HG03439 (cell line): ENCODE measurements around the gene RALGDS.
"Not testable (repeated sequence)": the region's sequence is repeated elsewhere in the genome, so short reads cannot be mapped to it uniquely, and the experiment has no call there.

ENCODE experiments used
- ATAC-seq: cut with Tn5 transposase; IDR thresholded peaks from one replicate; pipeline ENCODE4 v1.9.1; 2021; ENCODE audit warnings: mild to moderate bottlenecking, moderate library complexity; ENCODE audit not compliant: unreplicated experiment

RALGDS gene

DNA sequence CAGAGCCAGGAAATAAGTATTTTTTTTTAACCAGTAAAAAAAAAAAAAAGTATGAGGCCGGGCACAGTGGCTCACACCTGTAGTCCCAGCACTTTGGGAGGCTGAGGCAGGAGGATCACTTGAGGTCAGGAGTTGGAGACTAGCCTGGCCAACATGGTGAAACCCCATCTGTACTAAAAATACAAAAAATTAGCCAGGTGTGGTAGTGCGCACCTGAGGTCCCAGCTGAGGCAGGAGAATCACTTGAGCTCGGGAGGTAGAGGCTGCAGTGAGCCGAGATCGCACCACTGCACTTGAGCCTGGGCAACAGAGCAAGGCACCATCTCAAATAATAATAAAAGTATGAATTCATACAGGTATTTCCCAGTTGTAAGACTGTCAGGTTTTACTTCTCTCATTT is 48.8 kb downstream of the RALGDS start:
- ATAC-seq = not testable (repeated sequence)

DNA sequence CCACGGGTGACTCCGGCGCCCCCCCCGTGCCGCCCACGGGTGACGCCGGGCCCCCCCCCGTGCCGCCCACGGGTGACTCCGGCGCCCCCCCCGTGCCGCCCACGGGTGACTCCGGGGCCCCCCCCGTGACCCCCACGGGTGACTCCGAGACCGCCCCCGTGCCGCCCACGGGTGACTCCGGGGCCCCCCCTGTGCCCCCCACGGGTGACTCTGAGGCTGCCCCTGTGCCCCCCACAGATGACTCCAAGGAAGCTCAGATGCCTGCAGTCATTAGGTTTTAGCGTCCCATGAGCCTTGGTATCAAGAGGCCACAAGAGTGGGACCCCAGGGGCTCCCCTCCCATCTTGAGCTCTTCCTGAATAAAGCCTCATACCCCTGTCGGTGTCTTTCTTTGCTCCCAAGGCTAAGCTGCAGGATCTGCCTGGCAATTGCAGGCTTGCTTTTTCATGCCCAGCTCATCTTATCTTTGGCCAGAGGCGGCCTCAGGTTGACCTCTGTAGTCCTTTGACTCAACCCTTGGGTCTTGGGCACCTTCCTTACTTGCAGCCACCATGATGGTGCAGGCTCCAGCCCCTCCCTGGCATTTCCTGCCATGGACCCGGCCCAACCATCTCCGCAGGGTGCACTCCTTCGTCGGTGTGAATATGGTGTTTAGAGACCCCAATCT is 49.4 kb downstream of the RALGDS start:
- ATAC-seq = no peak

DNA sequence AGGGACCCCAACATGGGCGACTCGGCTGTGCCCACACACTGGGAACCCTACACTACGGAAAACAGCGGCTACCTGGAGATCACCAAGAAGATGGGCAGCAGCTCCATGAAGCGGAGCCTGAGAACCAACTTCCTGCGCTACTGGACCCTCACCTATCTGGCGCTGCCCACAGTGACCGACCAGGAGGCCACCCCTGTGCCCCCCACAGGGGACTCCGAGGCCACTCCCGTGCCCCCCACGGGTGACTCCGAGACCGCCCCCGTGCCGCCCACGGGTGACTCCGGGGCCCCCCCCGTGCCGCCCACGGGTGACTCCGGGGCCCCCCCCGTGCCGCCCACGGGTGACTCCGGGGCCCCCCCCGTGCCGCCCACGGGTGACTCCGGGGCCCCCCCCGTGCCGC is 50.1 kb downstream of the RALGDS start:
- not testable (repeated sequence) for ATAC-seq

DNA sequence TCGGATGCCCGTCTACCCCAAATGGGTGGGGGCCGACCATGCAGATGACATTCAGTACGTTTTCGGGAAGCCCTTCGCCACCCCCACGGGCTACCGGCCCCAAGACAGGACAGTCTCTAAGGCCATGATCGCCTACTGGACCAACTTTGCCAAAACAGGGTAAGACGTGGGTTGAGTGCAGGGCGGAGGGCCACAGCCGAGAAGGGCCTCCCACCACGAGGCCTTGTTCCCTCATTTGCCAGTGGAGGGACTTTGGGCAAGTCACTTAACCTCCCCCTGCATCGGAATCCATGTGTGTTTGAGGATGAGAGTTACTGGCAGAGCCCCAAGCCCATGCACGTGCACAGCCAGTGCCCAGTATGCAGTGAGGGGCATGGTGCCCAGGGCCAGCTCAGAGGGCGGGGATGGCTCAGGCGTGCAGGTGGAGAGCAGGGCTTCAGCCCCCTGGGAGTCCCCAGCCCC is 50.5 kb downstream of the RALGDS start:
- not testable (repeated sequence) for ATAC-seq

DNA sequence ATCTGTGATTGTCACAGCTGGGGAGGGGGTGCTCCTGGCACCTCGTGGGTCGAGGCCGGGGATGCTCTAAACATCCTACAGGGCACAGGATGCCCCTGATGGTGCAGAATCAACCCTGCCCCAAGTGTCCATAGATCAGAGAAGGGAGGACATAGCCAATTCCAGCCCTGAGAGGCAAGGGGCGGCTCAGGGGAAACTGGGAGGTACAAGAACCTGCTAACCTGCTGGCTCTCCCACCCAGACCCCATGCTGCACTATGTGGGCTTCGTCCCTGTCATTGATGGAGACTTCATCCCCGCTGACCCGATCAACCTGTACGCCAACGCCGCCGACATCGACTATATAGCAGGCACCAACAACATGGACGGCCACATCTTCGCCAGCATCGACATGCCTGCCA is 52.6 kb downstream of the RALGDS start:
- not testable (repeated sequence) for ATAC-seq

DNA sequence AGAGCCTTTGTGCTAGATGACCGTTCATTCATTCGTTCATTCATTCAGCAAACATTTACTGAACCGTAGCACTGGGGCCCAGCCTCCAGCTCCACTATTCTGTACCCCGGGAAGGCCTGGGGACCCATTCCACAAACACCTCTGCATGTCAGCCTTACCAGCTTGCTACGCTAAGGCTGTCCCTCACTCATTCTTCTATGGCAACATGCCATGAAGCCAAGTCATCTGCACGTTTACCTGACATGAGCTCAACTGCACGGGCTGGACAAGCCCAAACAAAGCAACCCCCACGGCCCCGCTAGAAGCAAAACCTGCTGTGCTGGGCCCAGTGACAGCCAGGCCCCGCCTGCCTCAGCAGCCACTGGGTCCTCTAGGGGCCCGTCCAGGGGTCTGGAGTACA is 53.2 kb downstream of the RALGDS start:
- ATAC-seq = no peak

DNA sequence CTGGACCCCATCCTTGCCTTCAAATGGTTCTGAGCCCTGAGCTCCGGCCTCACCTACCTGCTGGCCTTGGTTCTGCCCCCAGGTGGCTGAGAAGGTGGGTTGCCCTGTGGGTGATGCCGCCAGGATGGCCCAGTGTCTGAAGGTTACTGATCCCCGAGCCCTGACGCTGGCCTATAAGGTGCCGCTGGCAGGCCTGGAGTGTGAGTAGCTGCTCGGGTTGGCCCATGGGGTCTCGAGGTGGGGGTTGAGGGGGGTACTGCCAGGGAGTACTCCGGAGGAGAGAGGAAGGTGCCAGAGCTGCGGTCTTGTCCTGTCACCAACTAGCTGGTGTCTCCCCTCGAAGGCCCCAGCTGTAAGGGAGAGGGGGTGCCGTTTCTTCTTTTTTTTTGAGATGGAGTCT is 54.0 kb downstream of the RALGDS start:
- no peak for ATAC-seq

DNA sequence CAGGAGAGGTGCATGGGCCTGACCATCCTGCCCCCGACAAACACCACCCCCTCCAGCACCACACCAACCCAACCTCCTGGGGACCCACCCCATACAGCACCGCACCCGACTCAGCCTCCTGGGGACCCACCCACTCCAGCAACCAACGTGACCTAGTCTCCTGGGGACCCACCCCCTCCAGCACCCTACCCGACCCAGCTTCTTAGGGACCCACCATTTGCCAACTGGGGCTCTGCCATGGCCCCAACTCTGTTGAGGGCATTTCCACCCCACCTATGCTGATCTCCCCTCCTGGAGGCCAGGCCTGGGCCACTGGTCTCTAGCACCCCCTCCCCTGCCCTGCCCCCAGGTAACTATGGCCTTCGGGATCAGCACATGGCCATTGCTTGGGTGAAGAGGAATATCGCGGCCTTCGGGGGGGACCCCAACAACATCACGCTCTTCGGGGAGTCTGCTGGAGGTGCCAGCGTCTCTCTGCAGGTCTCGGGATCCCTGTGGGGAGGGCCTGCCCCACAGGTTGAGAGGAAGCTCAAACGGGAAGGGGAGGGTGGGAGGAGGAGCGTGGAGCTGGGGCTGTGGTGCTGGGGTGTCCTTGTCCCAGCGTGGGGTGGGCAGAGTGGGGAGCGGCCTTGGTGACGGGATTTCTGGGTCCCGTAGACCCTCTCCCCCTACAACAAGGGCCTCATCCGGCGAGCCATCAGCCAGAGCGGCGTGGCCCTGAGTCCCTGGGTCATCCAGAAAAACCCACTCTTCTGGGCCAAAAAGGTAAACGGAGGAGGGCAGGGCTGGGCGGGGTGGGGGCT is 54.7 kb downstream of the RALGDS start:
- no peak for ATAC-seq

DNA sequence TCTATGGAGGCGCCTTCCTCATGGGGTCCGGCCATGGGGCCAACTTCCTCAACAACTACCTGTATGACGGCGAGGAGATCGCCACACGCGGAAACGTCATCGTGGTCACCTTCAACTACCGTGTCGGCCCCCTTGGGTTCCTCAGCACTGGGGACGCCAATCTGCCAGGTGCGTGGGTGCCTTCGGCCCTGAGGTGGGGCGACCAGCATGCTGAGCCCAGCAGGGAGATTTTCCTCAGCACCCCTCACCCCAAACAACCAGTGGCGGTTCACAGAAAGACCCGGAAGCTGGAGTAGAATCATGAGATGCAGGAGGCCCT is 56.0 kb downstream of the RALGDS start:
- no peak for ATAC-seq

DNA sequence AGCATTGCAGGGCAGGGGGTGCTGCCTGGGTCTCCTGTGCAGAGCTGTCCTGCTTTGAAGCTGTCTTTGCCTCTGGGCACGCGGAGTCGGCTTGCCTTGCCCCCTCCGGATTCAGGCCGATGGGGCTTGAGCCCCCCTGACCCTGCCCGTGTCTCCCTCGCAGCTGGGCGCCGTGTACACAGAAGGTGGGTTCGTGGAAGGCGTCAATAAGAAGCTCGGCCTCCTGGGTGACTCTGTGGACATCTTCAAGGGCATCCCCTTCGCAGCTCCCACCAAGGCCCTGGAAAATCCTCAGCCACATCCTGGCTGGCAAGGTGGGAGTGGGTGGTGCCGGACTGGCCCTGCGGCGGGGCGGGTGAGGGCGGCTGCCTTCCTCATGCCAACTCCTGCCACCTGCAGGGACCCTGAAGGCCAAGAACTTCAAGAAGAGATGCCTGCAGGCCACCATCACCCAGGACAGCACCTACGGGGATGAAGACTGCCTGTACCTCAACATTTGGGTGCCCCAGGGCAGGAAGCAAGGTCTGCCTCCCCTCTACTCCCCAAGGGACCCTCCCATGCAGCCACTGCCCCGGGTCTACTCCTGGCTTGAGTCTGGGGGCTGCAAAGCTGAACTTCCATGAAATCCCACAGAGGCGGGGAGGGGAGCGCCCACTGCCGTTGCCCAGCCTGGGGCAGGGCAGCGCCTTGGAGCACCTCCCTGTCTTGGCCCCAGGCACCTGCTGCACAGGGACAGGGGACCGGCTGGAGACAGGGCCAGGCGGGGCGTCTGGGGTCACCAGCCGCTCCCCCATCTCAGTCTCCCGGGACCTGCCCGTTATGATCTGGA is 56.6 kb downstream of the RALGDS start:
- no peak for ATAC-seq

DNA sequence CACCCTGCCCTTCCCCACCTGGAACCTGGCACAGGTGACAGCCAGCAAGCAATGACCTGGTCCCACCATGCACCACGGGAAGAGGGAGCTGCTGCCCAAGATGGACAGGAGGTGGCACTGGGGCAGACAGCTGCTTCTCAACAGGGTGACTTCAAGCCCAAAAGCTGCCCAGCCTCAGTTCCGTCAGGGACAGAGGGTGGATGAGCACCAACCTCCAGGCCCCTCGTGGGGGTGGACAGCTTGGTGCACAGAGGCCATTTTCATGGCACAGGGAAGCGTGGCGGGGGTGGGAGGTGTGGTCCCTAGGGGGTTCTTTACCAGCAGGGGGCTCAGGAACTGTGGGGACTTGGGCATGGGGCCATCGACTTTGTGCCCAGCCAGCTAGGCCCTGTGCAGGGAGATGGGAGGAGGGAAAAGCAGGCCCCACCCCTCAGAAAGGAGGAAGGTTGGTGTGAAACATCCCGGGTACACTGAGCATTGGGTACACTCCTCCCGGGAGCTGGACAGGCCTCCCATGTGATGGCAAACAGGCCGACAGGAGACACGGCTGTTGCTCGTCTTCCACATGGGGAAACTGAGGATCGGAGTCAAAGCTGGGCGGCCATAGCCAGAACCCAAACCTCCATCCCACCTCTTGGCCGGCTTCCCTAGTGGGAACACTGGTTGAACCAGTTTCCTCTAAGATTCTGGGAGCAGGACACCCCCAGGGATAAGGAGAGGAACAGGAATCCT is 57.4 kb downstream of the RALGDS start:
- no peak for ATAC-seq

DNA sequence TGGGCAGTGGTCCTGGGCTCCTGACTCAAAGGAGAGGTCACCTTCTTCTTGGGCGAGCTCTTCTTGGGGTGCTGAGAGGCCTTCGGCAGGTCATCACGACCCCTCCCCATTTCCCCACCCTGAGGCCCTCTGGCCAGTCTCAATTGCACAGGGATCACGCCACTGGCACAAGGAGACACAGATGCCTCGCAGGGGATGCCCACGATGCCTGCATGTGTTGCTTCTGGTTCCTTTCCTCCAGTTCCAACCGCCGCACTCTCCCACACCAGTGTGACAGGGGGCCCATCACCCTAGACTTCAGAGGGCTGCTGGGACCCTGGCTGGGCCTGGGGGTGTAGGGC is 57.9 kb downstream of the RALGDS start:
- ATAC-seq = no peak

DNA sequence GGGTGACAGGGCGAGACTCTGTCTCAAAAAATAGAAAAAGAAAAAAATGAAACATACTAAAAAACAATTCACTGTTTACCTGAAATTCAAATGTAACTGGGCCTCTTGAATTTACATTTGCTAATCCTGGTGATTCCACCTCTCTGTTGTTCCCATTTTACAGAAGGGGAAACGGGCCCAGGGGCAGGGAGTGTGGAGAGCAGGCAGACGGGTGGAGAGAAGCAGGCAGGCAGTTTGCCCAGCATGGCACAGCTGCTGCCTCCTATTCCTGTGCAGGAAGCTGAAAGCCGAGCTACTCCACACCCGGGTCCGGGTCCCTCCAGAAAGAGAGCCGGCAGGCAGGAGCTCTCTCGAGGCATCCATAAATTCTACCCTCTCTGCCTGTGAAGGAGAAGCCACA is 58.5 kb downstream of the RALGDS start:
- not testable (repeated sequence) for ATAC-seq

DNA sequence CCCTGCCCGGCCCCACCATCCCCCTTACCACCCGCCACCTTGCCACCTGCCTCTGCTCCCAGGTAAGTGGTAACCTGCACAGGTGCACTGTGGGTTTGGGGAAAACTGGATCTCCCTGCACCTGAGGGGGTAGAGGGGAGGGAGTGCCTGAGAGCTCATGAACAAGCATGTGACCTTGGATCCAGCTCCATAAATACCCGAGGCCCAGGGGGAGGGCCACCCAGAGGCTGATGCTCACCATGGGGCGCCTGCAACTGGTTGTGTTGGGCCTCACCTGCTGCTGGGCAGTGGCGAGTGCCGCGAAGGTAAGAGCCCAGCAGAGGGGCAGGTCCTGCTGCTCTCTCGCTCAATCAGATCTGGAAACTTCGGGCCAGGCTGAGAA is 59.3 kb downstream of the RALGDS start, which contains the start of gene CEL:
Gene CEL (plus strand): TSS at position 218 of the 382 bp plus-strand sequence. CDS start 22 bp downstream, at position 240.
- not testable (repeated sequence) for ATAC-seq

DNA sequence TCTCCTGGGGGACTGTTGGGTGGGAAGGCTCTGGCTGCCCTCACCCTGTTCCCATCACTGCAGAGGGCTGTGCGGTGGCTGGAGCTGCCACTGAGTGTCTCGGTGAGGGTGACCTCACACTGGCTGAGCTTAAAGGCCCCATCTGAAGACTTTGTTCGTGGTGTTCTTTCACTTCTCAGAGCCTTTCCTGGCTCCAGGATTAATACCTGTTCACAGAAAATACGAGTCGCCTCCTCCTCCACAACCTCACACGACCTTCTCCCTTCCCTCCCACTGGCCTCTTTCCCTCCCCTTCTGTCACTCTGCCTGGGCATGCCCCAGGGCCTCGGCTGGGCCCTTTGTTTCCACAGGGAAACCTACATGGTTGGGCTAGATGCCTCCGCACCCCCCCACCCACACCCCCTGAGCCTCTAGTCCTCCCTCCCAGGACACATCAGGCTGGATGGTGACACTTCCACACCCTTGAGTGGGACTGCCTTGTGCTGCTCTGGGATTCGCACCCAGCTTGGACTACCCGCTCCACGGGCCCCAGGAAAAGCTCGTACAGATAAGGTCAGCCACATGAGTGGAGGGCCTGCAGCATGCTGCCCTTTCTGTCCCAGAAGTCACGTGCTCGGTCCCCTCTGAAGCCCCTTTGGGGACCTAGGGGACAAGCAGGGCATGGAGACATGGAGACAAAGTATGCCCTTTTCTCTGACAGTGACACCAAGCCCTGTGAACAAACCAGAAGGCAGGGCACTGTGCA is 59.8 kb downstream of the RALGDS start:
- not testable (repeated sequence) for ATAC-seq

DNA sequence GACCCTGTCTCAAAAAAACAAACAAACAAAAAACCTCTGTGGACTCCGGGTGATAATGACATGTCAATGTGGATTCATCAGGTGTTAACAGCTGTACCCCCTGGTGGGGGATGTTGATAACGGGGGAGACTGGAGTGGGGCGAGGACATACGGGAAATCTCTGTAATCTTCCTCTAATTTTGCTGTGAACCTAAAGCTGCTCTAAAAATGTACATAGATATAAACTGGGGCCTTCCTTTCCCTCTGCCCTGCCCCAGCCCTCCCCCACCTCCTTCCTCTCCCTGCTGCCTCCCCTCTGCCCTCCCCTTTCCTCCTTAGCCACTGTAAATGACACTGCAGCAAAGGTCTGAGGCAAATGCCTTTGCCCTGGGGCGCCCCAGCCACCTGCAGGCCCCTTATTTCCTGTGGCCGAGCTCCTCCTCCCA is 60.6 kb downstream of the RALGDS start:
- ATAC-seq = no peak

DNA sequence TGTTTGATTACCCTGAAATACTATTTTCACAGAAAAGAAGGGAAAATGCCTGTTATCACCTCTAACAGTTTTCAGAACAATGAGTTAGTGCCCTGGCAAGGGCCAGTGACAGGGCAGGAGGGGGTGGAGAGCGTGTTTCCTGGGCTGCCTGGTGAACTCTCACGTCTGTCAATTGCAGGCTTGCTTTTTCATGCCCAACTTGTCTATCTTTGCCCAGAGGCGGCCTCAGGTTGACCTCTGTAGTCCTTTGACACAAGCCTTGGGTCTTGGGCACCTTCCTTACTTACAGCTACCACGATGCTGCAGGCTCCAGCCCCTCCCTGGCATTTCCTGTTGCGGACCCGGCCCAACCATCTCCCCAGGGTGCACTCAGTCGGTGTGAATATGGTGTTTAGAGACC is 61.4 kb downstream of the RALGDS start:
- ATAC-seq = no peak

DNA sequence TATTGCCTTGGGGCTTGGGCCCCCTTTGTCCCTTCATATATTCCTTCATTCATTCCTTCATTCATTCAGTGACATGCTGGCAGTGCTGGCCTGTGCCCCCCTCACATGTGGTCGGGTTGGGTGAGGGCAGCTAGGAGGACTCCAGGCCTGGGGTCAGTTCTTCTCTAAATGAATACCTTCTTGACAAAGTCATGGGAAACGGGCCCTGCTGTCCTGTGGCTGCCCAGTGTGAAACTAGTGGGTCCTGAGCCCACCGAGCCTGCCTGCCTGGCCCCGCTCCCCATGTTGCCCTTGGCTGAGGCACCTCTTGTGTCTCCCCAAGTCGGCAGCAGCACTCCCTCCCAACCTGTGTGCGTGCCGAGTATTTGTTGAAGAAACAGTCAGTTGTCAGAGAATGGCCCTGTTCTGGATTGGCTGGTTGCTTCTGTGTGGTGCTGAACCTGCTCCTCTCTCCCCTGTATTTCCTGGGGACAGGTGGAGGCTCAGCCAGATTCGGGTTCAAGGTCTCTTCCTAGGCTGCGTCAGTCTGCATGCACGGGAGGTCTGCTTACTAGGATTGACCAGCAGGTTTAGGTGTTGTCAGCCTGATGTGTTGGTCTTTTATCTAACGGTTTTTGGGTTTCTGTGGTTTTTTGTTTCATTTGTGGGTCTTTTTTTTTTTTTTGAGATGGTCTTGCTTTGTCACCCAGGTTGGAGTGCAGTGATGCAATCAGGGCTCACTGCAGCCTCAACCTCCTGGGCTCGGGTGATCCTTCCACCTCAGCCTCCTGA is 62.3 kb downstream of the RALGDS start:
- ATAC-seq = no peak

DNA sequence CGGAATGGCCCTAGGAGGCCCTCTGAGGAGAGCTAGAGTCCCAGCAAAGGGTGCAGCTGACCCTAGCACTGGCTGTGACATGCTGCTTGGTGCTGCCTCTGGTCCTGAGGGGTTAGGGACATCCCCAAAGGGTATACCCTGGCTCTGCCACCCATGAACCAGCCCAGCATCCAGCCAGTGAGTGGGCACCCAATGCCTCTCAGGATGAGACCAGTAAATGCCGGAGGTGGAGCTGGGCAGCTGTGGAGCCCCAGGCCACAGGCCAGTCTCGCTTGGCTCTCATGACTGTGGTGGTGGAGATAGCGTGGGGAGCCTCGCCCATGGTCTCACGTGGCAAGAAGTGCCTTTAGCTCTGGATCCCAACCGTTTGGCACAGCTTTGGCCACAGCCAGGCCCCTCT is 63.0 kb downstream of the RALGDS start:
- no peak for ATAC-seq

DNA sequence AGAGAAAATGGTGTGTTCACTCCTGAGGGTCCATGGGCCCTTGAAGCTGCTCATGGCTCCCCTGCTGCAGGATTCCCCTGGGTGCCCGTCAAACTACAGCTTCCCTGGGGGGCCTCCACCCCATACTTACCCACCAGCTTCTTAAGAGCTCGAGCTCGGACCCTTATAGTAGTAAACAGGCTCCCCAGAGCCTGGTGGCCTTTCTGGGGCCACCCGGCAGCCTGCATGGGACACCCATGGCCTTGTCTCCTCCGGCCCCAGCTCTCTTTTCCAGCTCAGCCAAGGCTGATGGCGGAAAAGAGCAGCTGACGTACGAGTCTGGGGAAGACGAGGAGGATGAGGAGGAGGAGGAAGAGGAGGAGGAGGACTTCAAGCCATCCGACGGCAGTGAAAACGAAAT is 63.5 kb downstream of the RALGDS start:
- ATAC-seq = no peak
